ENCODE data around the gene S100A9. TPM values are rescaled to one million over a fixed set of nuclear protein-coding genes. Genes with fewer than 3 reads are reported as not detected.
"Not testable (repeated sequence)": the region's sequence is repeated elsewhere in the genome, so short reads cannot be mapped to it uniquely, and the experiment has no call there.

Gene S100A9
- 40.3 TPM for polyA plus RNA-seq
- long read RNA-seq, donor 1, transcript S100A9-201 (3 exons, 577 nt), result major isoform, 26 of 46 reads
- long read RNA-seq, donor 1, partial matches to known transcripts, result 20 of 46 reads
- long read RNA-seq, donor 1, other reads (novel, unspliced or antisense), result 0 of 46 reads
- long read RNA-seq, donor 2, transcript S100A9-201 (3 exons, 577 nt), result major isoform, 45 of 80 reads
- long read RNA-seq, donor 2, partial matches to known transcripts, result 35 of 80 reads
- long read RNA-seq, donor 2, other reads (novel, unspliced or antisense), result 0 of 80 reads
- long read RNA-seq, donor 3, result 0 reads
- long read RNA-seq, donor 4, transcript S100A9-201 (3 exons, 577 nt), result major isoform, 9 of 9 reads
- long read RNA-seq, donor 4, partial matches to known transcripts, result 0 of 9 reads
- long read RNA-seq, donor 4, other reads (novel, unspliced or antisense), result 0 of 9 reads
- long read RNA-seq, donor 5, transcript S100A9-201 (3 exons, 577 nt), result major isoform, 6 of 12 reads
- long read RNA-seq, donor 5, partial matches to known transcripts, result 6 of 12 reads
- long read RNA-seq, donor 5, other reads (novel, unspliced or antisense), result 0 of 12 reads
- long read RNA-seq, donor 6, transcript S100A9-201 (3 exons, 577 nt), result major isoform, 15 of 26 reads
- long read RNA-seq, donor 6, partial matches to known transcripts, result 11 of 26 reads
- long read RNA-seq, donor 6, other reads (novel, unspliced or antisense), result 0 of 26 reads
- long read RNA-seq, donor 7, transcript S100A9-201 (3 exons, 577 nt), result major isoform, 9 of 21 reads
- long read RNA-seq, donor 7, partial matches to known transcripts, result 12 of 21 reads
- long read RNA-seq, donor 7, other reads (novel, unspliced or antisense), result 0 of 21 reads
- long read RNA-seq, donor 8, transcript S100A9-201 (3 exons, 577 nt), result major isoform, 40 of 68 reads
- long read RNA-seq, donor 8, partial matches to known transcripts, result 28 of 68 reads
- long read RNA-seq, donor 8, other reads (novel, unspliced or antisense), result 0 of 68 reads
- long read RNA-seq, donor 9, transcript S100A9-201 (3 exons, 577 nt), result major isoform, 35 of 65 reads
- long read RNA-seq, donor 9, partial matches to known transcripts, result 30 of 65 reads
- long read RNA-seq, donor 9, other reads (novel, unspliced or antisense), result 0 of 65 reads
- long read RNA-seq, donor 10, transcript S100A9-201 (3 exons, 577 nt), result major isoform, 16 of 23 reads
- long read RNA-seq, donor 10, partial matches to known transcripts, result 7 of 23 reads
- long read RNA-seq, donor 10, other reads (novel, unspliced or antisense), result 0 of 23 reads
- long read RNA-seq, donor 11, transcript S100A9-201 (3 exons, 577 nt), result major isoform, 14 of 23 reads
- long read RNA-seq, donor 11, partial matches to known transcripts, result 9 of 23 reads
- long read RNA-seq, donor 11, other reads (novel, unspliced or antisense), result 0 of 23 reads

- 67% methylated on average over 1 of the region's 11 CpGs for WGBS (ENCODE audit: insufficient coverage, low lambda C conversion rate)
- Histone ChIP-seq H3K4me1 (ENCODE audit: control insufficient read depth, insufficient read depth, low read length) (peaks cover 40% of the 10 kb centered on the region), H3K9me3 (ENCODE audit: control insufficient read depth, low read depth, low read length) (peaks cover 3% of the 10 kb centered on the region), H3K36me3 (ENCODE audit: control insufficient read depth, insufficient read depth, low read length) (no peaks in the 10 kb centered on the region), H3K27me3 (ENCODE audit: control insufficient read depth, insufficient read depth, low read length) (no peaks in the 10 kb centered on the region), H3K27ac (ENCODE audit: low read length) (peak within 1 kb of the TSS; percentile 44), H3K4me3 (ENCODE audit: low read length) (no peak within 1 kb of the TSS)
- DNase-seq, result no peak
These were observed at the start of gene S100A9 for GRCh38 chr1:153357853-153358690. Gene S100A9 (plus strand): TSS chr1:153357854. CDS start chr1:153358284, 430 bp downstream.

- no peaks in the 10 kb centered on the region for H3K9me3 ChIP-seq (ENCODE audit: control insufficient read depth, low read depth, low read length)
- DNase-seq, result no peak
- H3K4me3 ChIP-seq (ENCODE audit: low read length), result no peak overlapping the region
- H3K27ac ChIP-seq (ENCODE audit: low read length), result no peak overlapping the region
- H3K4me1 ChIP-seq (ENCODE audit: control insufficient read depth, insufficient read depth, low read length), result no peaks in the 10 kb centered on the region
- H3K27me3 ChIP-seq (ENCODE audit: control insufficient read depth, insufficient read depth, low read length), result peaks cover 12% of the 10 kb centered on the region
- no peaks in the 10 kb centered on the region for H3K36me3 ChIP-seq (ENCODE audit: control insufficient read depth, insufficient read depth, low read length)
- no CpG with 5 or more reads among the region's 2 CpGs for WGBS (ENCODE audit: insufficient coverage, low lambda C conversion rate)
These were observed 49.1 kb upstream of the S100A9 start for GRCh38 chr1:153308540-153308939.

- Histone ChIP-seq H3K27me3 (ENCODE audit: control insufficient read depth, insufficient read depth, low read length) (peaks cover 5% of the 10 kb centered on the region), H3K9me3 (ENCODE audit: control insufficient read depth, low read depth, low read length) (no peaks in the 10 kb centered on the region), H3K27ac (ENCODE audit: low read length) (no peak overlapping the region), H3K4me1 (ENCODE audit: control insufficient read depth, insufficient read depth, low read length) (no peaks in the 10 kb centered on the region), H3K36me3 (ENCODE audit: control insufficient read depth, insufficient read depth, low read length) (no peaks in the 10 kb centered on the region), H3K4me3 (ENCODE audit: low read length) (no peak overlapping the region)
- DNase-seq, result no peak
- no CpG with 5 or more reads among the region's 2 CpGs for WGBS (ENCODE audit: insufficient coverage, low lambda C conversion rate)
These were observed 48.2 kb upstream of the S100A9 start for GRCh38 chr1:153309441-153309840.

- Histone ChIP-seq H3K9me3 (ENCODE audit: control insufficient read depth, low read depth, low read length) (no peaks in the 10 kb centered on the region), H3K36me3 (ENCODE audit: control insufficient read depth, insufficient read depth, low read length) (no peaks in the 10 kb centered on the region), H3K27me3 (ENCODE audit: control insufficient read depth, insufficient read depth, low read length) (peaks cover 3% of the 10 kb centered on the region), H3K4me1 (ENCODE audit: control insufficient read depth, insufficient read depth, low read length) (no peaks in the 10 kb centered on the region), H3K4me3 (ENCODE audit: low read length) (no peak overlapping the region), H3K27ac (ENCODE audit: low read length) (no peak overlapping the region)
- no CpG with 5 or more reads among the region's 7 CpGs for WGBS (ENCODE audit: insufficient coverage, low lambda C conversion rate)
- no peak for DNase-seq
These were observed 47.1 kb upstream of the S100A9 start for GRCh38 chr1:153310526-153310925.

GRCh38 chr1:153312570-153313186 is 45.0 kb upstream of the S100A9 start, which contains the start of gene PGLYRP3:
Gene PGLYRP3 (minus strand): TSS chr1:153312952. CDS start chr1:153310665, 2,287 bp downstream.
- Histone ChIP-seq H3K4me1 (ENCODE audit: control insufficient read depth, insufficient read depth, low read length) (no peaks in the 10 kb centered on the region), H3K27me3 (ENCODE audit: control insufficient read depth, insufficient read depth, low read length) (no peaks in the 10 kb centered on the region), H3K27ac (ENCODE audit: low read length) (no peak within 1 kb of the TSS), H3K4me3 (ENCODE audit: low read length) (no peak within 1 kb of the TSS), H3K9me3 (ENCODE audit: control insufficient read depth, low read depth, low read length) (no peaks in the 10 kb centered on the region), H3K36me3 (ENCODE audit: control insufficient read depth, insufficient read depth, low read length) (no peaks in the 10 kb centered on the region)
- no CpG with 5 or more reads among the region's 4 CpGs for WGBS (ENCODE audit: insufficient coverage, low lambda C conversion rate)
- DNase-seq, result peak in 1 of 2 donors; percentile 11

GRCh38 chr1:153313288-153313687 is 44.4 kb upstream of the S100A9 start:
- Histone ChIP-seq H3K27me3 (ENCODE audit: control insufficient read depth, insufficient read depth, low read length) (no peaks in the 10 kb centered on the region), H3K4me1 (ENCODE audit: control insufficient read depth, insufficient read depth, low read length) (no peaks in the 10 kb centered on the region), H3K27ac (ENCODE audit: low read length) (no peak overlapping the region), H3K4me3 (ENCODE audit: low read length) (no peak overlapping the region), H3K36me3 (ENCODE audit: control insufficient read depth, insufficient read depth, low read length) (no peaks in the 10 kb centered on the region), H3K9me3 (ENCODE audit: control insufficient read depth, low read depth, low read length) (no peaks in the 10 kb centered on the region)
- WGBS (ENCODE audit: insufficient coverage, low lambda C conversion rate), result no CpG with 5 or more reads among the region's 2 CpGs
- DNase-seq, result no peak

GRCh38 chr1:153314388-153314787 is 43.3 kb upstream of the S100A9 start:
- H3K9me3 ChIP-seq (ENCODE audit: control insufficient read depth, low read depth, low read length); H3K27me3 ChIP-seq (ENCODE audit: control insufficient read depth, insufficient read depth, low read length); DNase-seq; H3K4me3 ChIP-seq (ENCODE audit: low read length); H3K27ac ChIP-seq (ENCODE audit: low read length); H3K4me1 ChIP-seq (ENCODE audit: control insufficient read depth, insufficient read depth, low read length); H3K36me3 ChIP-seq (ENCODE audit: control insufficient read depth, insufficient read depth, low read length): not testable (repeated sequence)

- not testable (repeated sequence) for DNase-seq; H3K27me3 ChIP-seq (ENCODE audit: control insufficient read depth, insufficient read depth, low read length); H3K27ac ChIP-seq (ENCODE audit: low read length); H3K9me3 ChIP-seq (ENCODE audit: control insufficient read depth, low read depth, low read length); H3K4me1 ChIP-seq (ENCODE audit: control insufficient read depth, insufficient read depth, low read length); H3K36me3 ChIP-seq (ENCODE audit: control insufficient read depth, insufficient read depth, low read length); H3K4me3 ChIP-seq (ENCODE audit: low read length)
These were observed 41.6 kb upstream of the S100A9 start for GRCh38 chr1:153316013-153316412.

- H3K27ac ChIP-seq (ENCODE audit: low read length); H3K36me3 ChIP-seq (ENCODE audit: control insufficient read depth, insufficient read depth, low read length); DNase-seq; H3K4me3 ChIP-seq (ENCODE audit: low read length); H3K9me3 ChIP-seq (ENCODE audit: control insufficient read depth, low read depth, low read length); H3K4me1 ChIP-seq (ENCODE audit: control insufficient read depth, insufficient read depth, low read length); H3K27me3 ChIP-seq (ENCODE audit: control insufficient read depth, insufficient read depth, low read length): not testable (repeated sequence)
- WGBS (ENCODE audit: insufficient coverage, low lambda C conversion rate), result no CpG with 5 or more reads among the region's 7 CpGs
These were observed 39.5 kb upstream of the S100A9 start for GRCh38 chr1:153318145-153318544.
